ENCODE measurements around the gene ANKLE2.
"Not testable (repeated sequence)": the region's sequence is repeated elsewhere in the genome, so short reads cannot be mapped to it uniquely, and the experiment has no call there.

The ANKLE2 gene

DNA sequence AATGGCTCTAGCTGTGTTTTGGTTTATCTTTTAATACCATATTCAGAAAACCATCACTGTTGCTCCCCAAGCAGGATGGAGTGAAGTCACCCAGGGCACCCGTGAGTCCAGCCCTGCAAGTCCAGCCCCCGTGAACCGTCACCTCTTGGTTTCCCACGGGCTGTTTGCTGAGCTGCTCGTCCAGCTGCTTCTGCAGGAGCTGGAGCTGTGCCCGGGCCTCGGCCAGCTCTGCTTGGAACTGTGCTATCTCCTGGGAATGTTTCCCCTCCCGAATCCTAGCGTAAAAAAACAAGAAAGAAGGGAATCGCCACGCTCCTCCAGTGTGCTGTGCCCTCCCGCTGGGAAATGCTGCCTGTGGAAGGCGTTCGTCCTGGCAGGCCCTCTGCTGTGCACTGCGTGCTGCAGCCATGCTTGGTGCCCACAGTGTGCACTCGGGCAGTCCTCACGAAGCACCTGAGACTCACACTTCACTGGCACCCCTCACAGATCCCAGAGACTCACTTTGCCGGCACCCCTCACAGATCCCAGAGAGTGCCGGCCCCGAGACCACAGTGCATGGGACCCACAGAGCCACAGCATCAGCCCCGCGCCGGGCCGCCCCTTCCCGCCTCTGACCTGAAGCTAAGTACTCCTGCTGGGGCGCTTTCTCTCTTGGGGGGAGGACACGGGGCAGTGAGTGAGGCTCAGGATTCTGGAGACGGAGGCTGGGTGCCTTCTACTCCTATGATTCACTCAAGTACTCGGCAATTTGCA lies 15.4 kb upstream of the ANKLE2 start:
- no peak for DNase-seq

DNA sequence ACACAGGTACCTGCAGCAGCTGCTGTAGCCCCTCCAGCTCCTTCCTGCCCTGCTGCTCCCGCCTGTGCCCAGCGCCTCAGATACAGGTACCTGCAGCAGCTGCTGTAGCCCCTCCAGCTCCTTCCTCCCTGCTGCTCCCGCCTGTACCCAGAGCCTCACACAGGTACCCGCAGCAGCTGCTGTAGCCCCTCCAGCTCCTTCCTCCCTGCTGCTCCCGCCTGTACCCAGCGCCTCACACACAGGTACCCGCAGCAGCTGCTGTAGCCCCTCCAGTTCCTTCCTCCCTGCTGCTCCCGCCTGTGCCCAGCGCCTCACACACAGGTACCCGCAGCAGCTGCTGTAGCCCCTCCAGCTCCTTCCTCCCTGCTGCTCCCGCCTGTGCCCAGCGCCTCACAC lies 14.6 kb upstream of the ANKLE2 start:
- DNase-seq: not testable (repeated sequence)

DNA sequence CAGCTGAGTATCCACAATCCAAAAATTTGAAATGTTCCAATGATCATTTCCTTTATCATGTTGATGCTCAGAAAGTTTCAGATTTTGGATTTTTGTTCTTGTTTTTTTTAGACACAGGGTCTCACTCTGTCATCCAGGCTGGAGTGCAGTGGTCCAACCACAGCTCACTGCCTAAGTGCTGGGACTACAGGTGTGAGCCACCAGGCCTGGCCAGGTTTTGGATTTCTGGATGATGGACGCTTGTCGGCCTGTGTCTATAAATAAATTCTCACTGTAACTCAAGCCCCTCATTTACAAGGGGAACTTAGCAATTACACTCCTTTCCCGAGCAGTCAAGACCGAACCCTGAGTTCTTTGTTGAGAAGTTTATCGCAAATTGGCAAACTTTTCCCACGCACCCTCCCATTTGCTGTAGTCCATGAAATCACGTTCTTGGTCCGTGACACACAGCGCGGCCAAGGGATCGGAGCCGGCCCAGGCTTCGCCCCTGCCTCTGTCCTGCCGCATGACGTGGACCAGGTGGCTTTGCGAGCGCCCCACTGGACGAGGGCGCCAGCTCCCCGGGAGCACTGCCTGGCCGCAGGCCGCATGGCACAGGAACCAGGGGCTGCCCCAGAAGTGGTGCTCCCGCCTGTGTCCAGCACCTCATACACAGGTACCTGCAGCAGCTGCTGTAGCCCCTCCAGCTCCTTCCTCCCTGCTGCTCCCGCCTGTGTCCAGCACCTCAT lies 14.0 kb upstream of the ANKLE2 start:
- DNase-seq: no peak

- no peak for DNase-seq
Measured at GRCh38 chr12:132774646-132775275, 13.1 kb upstream of the ANKLE2 start.

DNA sequence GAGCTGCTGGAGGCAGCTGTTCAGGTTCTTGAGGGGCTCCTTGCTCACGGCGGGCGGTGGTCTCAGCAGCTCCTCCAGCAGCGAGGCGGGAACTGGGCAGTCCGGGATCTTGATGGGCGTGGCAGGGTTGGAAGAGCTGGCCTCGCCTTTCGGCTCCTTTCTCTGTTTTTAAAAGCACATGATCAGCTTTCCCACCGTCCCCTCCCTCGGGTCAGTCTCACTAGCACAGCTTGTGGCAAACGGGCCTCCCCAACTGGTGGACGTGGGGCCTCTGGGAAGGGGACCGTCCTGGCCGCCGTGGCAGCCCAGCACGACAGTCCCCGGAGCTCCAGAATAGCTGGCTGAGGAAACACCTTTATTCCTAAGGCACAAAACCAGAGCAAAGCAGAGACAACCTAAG lies 12.5 kb upstream of the ANKLE2 start:
- no peak for DNase-seq

GRCh38 chr12:132773077-132773955 lies 11.7 kb upstream of the ANKLE2 start:
- no peak for DNase-seq

DNA sequence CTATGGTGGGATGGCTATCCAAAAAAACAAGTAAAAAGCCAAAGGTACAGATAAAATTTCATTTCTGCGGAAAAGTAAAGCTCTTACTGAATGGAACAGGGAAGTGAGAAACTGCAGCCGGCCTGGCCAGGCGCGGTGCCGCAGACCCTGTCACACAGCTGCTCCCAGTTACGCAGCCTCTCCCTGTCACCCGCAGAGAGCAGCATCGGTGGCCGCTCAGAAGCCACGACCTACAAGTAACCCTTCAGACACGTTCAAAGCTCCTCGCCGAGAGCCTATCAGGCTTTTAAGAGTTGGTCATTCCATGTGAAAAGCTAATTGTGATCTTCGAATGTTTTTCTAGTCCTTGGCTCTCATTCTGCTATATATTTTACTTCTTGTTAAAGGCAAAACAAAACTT lies 11.0 kb upstream of the ANKLE2 start:
- no peak for DNase-seq

DNA sequence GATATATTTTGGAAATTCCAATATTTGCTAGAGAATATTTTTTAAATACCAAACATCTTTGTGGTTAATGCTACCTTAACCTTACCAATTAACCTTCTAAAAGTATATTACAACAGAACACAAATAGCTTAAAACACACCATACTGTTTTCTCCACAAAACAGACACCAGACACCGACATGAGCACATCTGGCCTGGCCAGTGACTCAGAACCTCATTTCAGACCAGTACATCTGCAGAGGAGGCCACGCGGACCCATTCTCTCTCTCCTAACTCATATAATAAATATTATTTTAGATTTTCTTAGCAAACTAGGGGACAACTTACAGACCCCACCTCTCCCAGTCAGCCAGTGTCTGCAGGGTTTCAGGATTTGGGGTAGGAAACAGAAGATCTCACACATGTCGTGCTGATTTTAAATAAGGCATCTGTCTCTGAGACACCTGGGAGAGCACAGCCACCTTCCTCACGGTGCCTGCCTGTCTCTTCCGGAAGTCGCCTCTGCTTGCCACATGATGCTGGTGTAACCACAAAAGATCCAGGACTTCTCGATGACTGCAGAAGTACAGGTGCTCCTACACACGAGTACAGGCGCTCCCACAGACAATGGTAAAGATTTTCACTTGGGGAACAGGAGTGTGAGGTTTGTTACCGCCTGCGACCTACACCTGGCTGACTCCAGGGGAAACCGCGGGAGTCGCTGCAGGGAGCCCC lies 9.7 kb upstream of the ANKLE2 start:
- DNase-seq: no peak

- no peak for DNase-seq
Measured at GRCh38 chr12:132766380-132767085, 4.9 kb upstream of the ANKLE2 start.

- DNase-seq: no peak
Measured at GRCh38 chr12:132765361-132765760, 3.7 kb upstream of the ANKLE2 start.

- no peak for DNase-seq
Measured at GRCh38 chr12:132764231-132764630, 2.6 kb upstream of the ANKLE2 start.

GRCh38 chr12:132761921-132762583 lies 420 bp upstream of the ANKLE2 start:
- peak; percentile 12 to 90 for DNase-seq

- DNase-seq: no peak
Measured at GRCh38 chr12:132759359-132759758, 2.3 kb downstream of the ANKLE2 start.

DNA sequence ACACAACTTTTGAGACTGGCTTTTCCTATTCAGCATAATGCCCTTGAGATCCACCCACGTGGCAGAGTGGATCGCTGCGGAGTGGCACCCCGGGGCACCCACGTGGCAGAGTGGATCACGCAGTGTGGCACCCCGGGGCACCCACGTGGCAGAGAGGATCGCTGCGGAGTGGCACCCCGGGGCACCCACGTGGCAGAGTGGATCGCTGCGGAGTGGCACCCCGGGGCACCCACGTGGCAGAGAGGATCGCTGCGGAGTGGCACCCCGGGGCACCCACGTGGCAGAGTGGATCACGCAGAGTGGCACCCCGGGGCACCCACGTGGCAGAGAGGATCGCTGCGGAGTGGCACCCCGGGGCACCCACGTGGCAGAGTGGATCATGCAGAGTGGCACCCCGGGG lies 2.8 kb downstream of the ANKLE2 start:
- DNase-seq: not testable (repeated sequence)

- no peak for DNase-seq
Measured at GRCh38 chr12:132754160-132754932, 7.3 kb downstream of the ANKLE2 start.

DNA sequence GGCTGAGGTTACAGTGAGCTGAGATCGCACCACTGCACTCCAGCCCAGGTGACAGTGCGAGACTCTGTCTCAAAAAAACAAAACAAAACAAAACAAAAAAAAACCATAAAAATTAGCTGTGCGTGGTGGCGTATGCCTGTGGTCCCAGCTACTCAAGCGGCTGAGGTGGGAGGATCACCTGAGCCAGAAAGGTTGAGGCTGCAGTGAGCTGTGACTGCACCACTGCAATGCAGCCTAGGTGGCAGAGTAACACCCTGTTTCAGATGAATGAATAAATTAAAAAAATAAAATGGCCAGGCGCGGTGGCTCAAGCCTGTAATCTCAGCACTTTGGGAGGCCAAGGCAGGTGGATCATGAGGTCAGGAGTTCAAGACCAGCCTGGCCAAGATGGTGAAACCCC lies 8.0 kb downstream of the ANKLE2 start:
- not testable (repeated sequence) for DNase-seq

DNA sequence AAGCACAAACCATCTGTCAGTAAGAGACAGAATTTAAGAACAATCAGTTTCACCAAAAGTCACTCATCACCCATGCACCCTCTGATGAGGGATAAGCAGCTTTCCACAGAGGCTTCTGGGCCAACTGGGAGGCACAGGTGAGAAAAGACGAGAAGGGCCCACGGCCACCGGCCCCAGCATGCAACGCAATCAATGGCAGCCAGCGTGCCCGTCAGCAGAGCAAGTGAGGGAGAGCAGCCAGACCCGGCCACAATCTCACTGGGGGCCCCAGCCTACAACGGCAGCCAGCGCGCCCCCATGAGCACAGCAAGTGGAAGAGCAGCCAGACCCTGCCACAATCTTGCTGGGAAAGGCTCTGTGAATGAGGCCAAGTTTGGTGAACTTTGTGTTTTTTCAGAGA lies 13.3 kb downstream of the ANKLE2 start:
- DNase-seq: no peak

GRCh38 chr12:132747896-132748295 lies 13.7 kb downstream of the ANKLE2 start:
- DNase-seq: no peak

DNA sequence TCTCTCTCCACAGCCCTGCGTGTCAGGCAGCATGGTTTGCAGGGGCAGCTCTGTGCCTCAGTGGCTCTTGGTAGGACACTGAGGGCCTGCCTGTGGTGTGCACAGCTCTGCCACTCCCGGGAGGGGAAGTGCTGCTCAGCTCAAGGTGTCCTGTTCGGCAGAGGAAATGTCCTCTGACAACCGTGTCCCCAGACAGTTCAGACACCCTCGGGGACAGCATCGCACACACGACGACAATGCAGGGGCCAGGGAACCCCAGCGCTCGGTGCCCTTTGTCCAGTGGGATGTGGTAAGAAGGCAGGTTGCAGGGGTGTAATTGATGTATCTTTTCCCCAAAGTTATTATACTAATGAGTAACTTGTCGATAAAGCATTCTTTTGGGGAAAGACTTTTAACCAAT lies 14.2 kb downstream of the ANKLE2 start:
- DNase-seq: no peak

- no peak for DNase-seq
Measured at GRCh38 chr12:132746613-132747012, 15.0 kb downstream of the ANKLE2 start.

Measured in NCI-H446 (cell line).